CD4-positive, alpha-beta T cell (primary cell): ENCODE results near the gene CHI3L2. TPM values are rescaled to one million over a fixed set of nuclear protein-coding genes. Genes with fewer than 3 reads are reported as not detected.
A peak's percentile ranks its signal among the peaks of the same experiment; 100 is the strongest.

Experiments used
- ATAC-seq: fragments of 200-7000 bp; cut with Tn5 transposase; one replicate; pipeline ENCODE4 v1.10.0; 2022; ENCODE audit warnings: mild to moderate bottlenecking; ENCODE audit not compliant: poor library complexity
- CTCF ChIA-PET: fragments of 350-600 bp; sonication (Branson Sonifier 250); formaldehyde crosslinking; loops from one replicate; lab custom pipeline; 2021; ENCODE audit warnings: antibody characterized with exemption, inconsistent platforms; lab: Charles Lee
- POLR2A ChIA-PET: fragments of 350-600 bp; sonication (Branson Sonifier 250); formaldehyde crosslinking; loops from one replicate; lab custom pipeline; 2021; ENCODE audit warnings: antibody characterized with exemption, inconsistent platforms; lab: Charles Lee
- DNase-seq, 14 experiments: peaks; one replicate each; pipeline ENCODE4 v3.0.0-alpha.2; 2013 to 2020; ENCODE audit warnings: mixed read lengths in 2 of 14
- H3K27ac ChIP-seq, 2 donors: one replicate each; pipeline versions ENCODE4 v1.5.1 to v1.7.0; 2013; ENCODE audit warnings: low read length in 2 of 2, low read depth in 1 of 2, mild to moderate bottlenecking in 1 of 2
- H3K27me3 ChIP-seq, 2 experiments: 1 replicate in 1 of 2; 2 replicates in 1 of 2; pipeline versions ENCODE4 v1.6.1 to v1.7.0; 2013; ENCODE audit warnings: low read length in 2 of 2, control low read depth in 1 of 2, mild to moderate bottlenecking in 1 of 2, moderate library complexity in 1 of 2; ENCODE audit not compliant: insufficient read depth in 2 of 2, control insufficient read depth in 1 of 2
- H3K36me3 ChIP-seq: one replicate; pipeline ENCODE4 v1.6.1; 2013; ENCODE audit warnings: low read length, control low read depth; ENCODE audit not compliant: insufficient read depth
- H3K4me1 ChIP-seq: one replicate; pipeline ENCODE4 v1.6.1; 2013; ENCODE audit warnings: low read length, control low read depth; ENCODE audit not compliant: insufficient read depth
- H3K4me3 ChIP-seq: one replicate; pipeline ENCODE4 v1.5.1; 2013; ENCODE audit warnings: mild to moderate bottlenecking, low read length, moderate library complexity
- H3K9me3 ChIP-seq, 2 experiments: 1 replicate in 1 of 2; 2 replicates in 1 of 2; pipeline versions ENCODE4 v1.6.1 to v1.7.0; 2013; ENCODE audit warnings: low read length in 2 of 2, mild to moderate bottlenecking in 2 of 2, control low read depth in 1 of 2, moderate library complexity in 1 of 2; ENCODE audit not compliant: control insufficient read depth in 1 of 2, insufficient read depth in 1 of 2
- H3K27ac Mint-ChIP-seq: one replicate; pipeline ENCODE4 v1.8.0; 2020; ENCODE audit warnings: mixed read lengths
- H3K27me3 Mint-ChIP-seq: one replicate; pipeline ENCODE4 v1.8.0; 2021; ENCODE audit warnings: mixed read lengths
- H3K36me3 Mint-ChIP-seq: one replicate; pipeline ENCODE4 v1.8.0; 2021; ENCODE audit warnings: low read depth, mixed read lengths
- H3K4me1 Mint-ChIP-seq: one replicate; pipeline ENCODE4 v1.8.0; 2021; ENCODE audit warnings: low read depth, mixed read lengths
- H3K4me3 Mint-ChIP-seq: one replicate; pipeline ENCODE4 v1.8.0; 2020; ENCODE audit warnings: mild to moderate bottlenecking, mixed read lengths
- H3K9me3 Mint-ChIP-seq: one replicate; pipeline ENCODE4 v1.8.0; 2020; ENCODE audit warnings: mixed read lengths
- intact Hi-C, 2 experiments: fragments of 100-400 bp; cut with DNase I in 1 of 2; cut with micrococcal nuclease in 1 of 2; formaldehyde crosslinking; loops; one replicate each; pipeline versions ENCODE4 v1.15.1 to v1.9.0; 2023 to 2025; cut with DNase I, micrococcal nuclease
- total RNA-seq, 174 experiments: library from RNA in 2 of 174; stranded (reverse) in 2 of 174; gene quantifications; one replicate each; pipeline ENCODE4 v1.2.3 and lab custom pipeline; 2021 to 2026
- TF ChIP-seq, protein P1 (sequence below): fragments of 200-600 bp; IDR thresholded peaks from one replicate; pipeline ENCODE4 v1.8.0; 2022; ENCODE audit warnings: antibody characterized with exemption, mild to moderate bottlenecking

CHI3L2 gene
- total RNA-seq, 2 experiments from 2014 or later, result 13.9 to 15.7 TPM

DNA sequence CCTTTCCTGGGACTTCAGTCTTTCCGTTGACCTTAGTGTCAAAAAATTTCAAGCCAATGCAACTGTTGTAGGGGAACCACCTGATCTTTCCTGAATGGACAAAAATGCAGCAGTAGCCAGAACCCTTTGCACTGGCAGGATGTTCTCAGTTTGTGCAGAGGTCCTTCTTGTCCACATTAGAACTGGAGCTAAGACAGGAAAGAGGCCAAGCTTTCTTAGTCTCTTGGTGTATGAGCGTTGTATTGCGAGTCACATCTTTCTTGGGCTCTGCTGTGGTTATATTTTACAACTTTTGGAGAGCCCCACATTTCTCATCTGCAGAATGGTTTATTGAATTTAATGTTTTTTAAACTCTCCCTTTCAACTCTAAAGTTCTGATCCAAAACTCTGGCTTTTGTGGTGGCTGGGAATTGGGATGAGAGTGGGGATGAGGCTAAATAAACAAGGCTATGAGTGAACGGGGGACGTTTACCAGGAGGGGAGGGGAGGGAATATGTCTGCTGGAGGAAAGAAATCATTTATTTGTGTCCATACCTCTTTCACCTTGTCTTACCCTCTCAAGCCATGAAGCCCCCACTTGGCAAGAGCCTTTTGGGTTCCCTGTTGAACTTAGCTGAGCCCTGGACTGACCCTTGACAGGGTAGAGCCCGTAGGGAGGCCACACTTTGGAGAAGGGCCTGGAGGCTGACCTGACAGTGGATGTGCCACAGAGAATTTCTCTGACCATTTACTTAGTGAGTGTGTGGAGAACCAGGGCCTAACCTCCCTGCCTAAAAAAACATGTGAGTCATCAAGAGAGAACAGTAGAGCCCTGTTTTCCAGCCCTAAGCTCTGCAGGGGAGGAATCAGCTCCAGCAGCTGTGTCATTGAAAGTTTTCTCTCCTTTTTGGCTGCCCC is 586 bp downstream of the CHI3L2 start:
- H3K4me3 ChIP-seq, result no peak overlapping the region
- peaks cover 70% of the 10 kb centered on the region for H3K4me1 ChIP-seq
- H3K27ac Mint-ChIP-seq, result peak overlapping the region; percentile 92
- peaks cover 0 to 6% of the 10 kb centered on the region in 2 experiments for H3K9me3 ChIP-seq
- ChIA-PET POLR2A (interaction anchor here (0.6 to 22.0 kb wide), 7 partner anchors 9 to 238 kb away, joined by 3 to 756 read pairs (median 6); partner anchors contain the start of gene DENND2D), CTCF (interaction anchor here (0.9 to 1.1 kb wide), 2 partner anchors 118 to 541 kb away, joined by 3 read pairs; no protein-coding TSS in a partner anchor)
- H3K4me1 Mint-ChIP-seq, result peaks cover 90% of the 10 kb centered on the region
- no peaks in the 10 kb centered on the region for H3K27me3 Mint-ChIP-seq
- no peaks in the 10 kb centered on the region for H3K27me3 ChIP-seq
- no peaks in the 10 kb centered on the region for H3K36me3 ChIP-seq
- peak overlapping the region; percentile 73 for H3K4me3 Mint-ChIP-seq
- peak overlapping the region; percentile 62 to 73 for H3K27ac ChIP-seq
- no peaks in the 10 kb centered on the region for H3K9me3 Mint-ChIP-seq
- DNase-seq, result no peak
- peaks cover 17% of the 10 kb centered on the region for H3K36me3 Mint-ChIP-seq
- intact Hi-C loops, result loop anchor here (5.0 to 10.0 kb wide), 3 partner anchors 119 to 437 kb away; partner anchors contain the start of gene CD53 (in 1 of the 2)
- ATAC-seq, result no peak
- TF ChIP-seq, protein P1, sequence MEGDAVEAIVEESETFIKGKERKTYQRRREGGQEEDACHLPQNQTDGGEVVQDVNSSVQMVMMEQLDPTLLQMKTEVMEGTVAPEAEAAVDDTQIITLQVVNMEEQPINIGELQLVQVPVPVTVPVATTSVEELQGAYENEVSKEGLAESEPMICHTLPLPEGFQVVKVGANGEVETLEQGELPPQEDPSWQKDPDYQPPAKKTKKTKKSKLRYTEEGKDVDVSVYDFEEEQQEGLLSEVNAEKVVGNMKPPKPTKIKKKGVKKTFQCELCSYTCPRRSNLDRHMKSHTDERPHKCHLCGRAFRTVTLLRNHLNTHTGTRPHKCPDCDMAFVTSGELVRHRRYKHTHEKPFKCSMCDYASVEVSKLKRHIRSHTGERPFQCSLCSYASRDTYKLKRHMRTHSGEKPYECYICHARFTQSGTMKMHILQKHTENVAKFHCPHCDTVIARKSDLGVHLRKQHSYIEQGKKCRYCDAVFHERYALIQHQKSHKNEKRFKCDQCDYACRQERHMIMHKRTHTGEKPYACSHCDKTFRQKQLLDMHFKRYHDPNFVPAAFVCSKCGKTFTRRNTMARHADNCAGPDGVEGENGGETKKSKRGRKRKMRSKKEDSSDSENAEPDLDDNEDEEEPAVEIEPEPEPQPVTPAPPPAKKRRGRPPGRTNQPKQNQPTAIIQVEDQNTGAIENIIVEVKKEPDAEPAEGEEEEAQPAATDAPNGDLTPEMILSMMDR, result no peak

- H3K27ac ChIP-seq, result peak overlapping the region; percentile 24 to 62
- H3K27ac Mint-ChIP-seq, result peak overlapping the region; percentile 92
Measured at GRCh38 chr1:111228748-111229126, 1.2 kb downstream of the CHI3L2 start.

GRCh38 chr1:111232134-111232533 is 4.6 kb downstream of the CHI3L2 start:
- POLR2A ChIA-PET, result interaction anchor here (0.6 to 22.0 kb wide), 5 partner anchors 9 to 65 kb away, joined by 3 to 756 read pairs (median 4); partner anchors contain the start of gene DENND2D
- no peaks in the 10 kb centered on the region for H3K27me3 Mint-ChIP-seq
- H3K4me3 Mint-ChIP-seq, result peak overlapping the region; percentile 62
- intact Hi-C loops, result loop anchor here in 1 of 2 experiments (5.0 kb wide), 2 partner anchors 35 to 40 kb away; no protein-coding TSS in a partner anchor
- Histone ChIP-seq H3K27ac (no peak overlapping the region), H3K4me3 (no peak overlapping the region), H3K36me3 (no peaks in the 10 kb centered on the region), H3K27me3 (no peaks in the 10 kb centered on the region), H3K4me1 (peaks cover 39% of the 10 kb centered on the region), H3K9me3 (peaks cover 0 to 6% of the 10 kb centered on the region in 2 experiments)
- TF ChIP-seq, protein P1, result no peak
- H3K27ac Mint-ChIP-seq, result peak overlapping the region; percentile 79
- CTCF ChIA-PET, result no interaction called here
- no peak for ATAC-seq
- H3K9me3 Mint-ChIP-seq, result no peaks in the 10 kb centered on the region
- peaks cover 82% of the 10 kb centered on the region for H3K4me1 Mint-ChIP-seq
- peaks cover 42% of the 10 kb centered on the region for H3K36me3 Mint-ChIP-seq
- no peak for DNase-seq

More at GRCh38 chr1:111228748-111229126, 1.2 kb downstream of the CHI3L2 start:
- Mint-ChIP-seq H3K9me3 (no peaks in the 10 kb centered on the region), H3K36me3 (peaks cover 17% of the 10 kb centered on the region), H3K27me3 (no peaks in the 10 kb centered on the region), H3K4me1 (peaks cover 85% of the 10 kb centered on the region), H3K4me3 (peak overlapping the region; percentile 5)
- no peak overlapping the region for H3K4me3 ChIP-seq
- peaks cover 0 to 6% of the 10 kb centered on the region in 2 experiments for H3K9me3 ChIP-seq
- TF ChIP-seq, protein P1, result no peak
- intact Hi-C loops, result loop anchor here (5.0 to 10.0 kb wide), 3 partner anchors 119 to 436 kb away; partner anchors contain the start of gene CD53 (in 1 of the 2)
- peaks cover 64% of the 10 kb centered on the region for H3K4me1 ChIP-seq
- no peaks in the 10 kb centered on the region for H3K27me3 ChIP-seq
- no peak for ATAC-seq
- ChIA-PET CTCF (interaction anchor here (0.9 to 1.1 kb wide), 2 partner anchors 117 to 541 kb away, joined by 3 read pairs; no protein-coding TSS in a partner anchor), POLR2A (interaction anchor here (0.6 to 22.0 kb wide), 5 partner anchors 10 to 237 kb away, joined by 3 to 756 read pairs (median 6); partner anchors contain the start of gene DENND2D)
- no peaks in the 10 kb centered on the region for H3K36me3 ChIP-seq
- DNase-seq, result no peak
